Measurements from ENCODE around the gene MED27.

Gene MED27

DNA sequence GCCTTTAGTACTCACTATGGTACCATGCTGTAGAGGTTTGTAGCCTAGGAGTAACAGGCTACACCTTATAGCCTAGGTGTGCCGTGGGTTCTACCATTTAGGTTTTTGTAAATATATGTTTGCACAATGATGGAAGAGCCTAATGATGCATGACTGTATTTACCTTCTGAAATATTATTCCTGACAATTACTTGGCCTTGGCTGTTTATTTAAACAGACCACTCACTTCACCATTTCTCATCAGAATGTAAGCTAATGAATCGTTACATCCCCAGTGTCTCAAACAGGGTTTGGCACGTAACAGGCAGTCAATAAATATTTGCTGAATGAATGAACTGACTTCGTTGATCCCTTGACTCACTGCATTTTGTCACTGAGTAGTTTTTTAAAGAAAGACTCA, 93.1 kb downstream of the MED27 start:
- H3K4me3 ChIP-seq (ENCODE audit: low read depth, low read length) = no peak overlapping the region
- TF ChIP-seq CTCF (IDR thresholded peaks at IDR 0.05; ENCODE audit: low read depth, low read length, missing control alignments) = no peak
- no peak for DNase-seq (ENCODE audit: low read depth)
- in situ Hi-C loops (cut with HindIII; ENCODE audit: low sequenced_read_pairs) = no loop called here

GRCh38 chr9:131986089-131986488, 93.6 kb downstream of the MED27 start:
- DNase-seq (ENCODE audit: low read depth) = no peak
- no peak overlapping the region for H3K4me3 ChIP-seq (ENCODE audit: low read depth, low read length)
- TF ChIP-seq CTCF (IDR thresholded peaks at IDR 0.05; ENCODE audit: low read depth, low read length, missing control alignments) = no peak
- in situ Hi-C loops (cut with HindIII; ENCODE audit: low sequenced_read_pairs) = no loop called here

DNA sequence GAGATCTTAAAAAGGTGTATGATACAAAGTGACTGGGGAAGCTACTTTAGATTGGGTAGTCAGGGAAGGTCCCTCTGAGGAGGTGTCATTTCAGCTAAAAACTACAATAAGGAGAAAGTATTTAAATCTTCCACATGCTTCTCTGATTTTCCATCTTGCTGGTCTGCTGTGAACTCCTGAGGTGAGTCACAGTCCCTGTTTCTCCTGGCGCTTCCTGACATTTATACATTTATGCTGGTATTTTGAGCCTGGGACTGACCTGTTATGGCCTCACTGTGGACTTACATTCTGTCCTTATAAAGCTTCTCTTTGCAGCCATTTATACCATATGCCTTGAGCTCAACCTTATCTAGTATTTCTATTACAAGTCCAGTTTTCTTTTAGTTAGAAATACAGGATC, 95.1 kb downstream of the MED27 start:
- no peak for TF ChIP-seq CTCF (IDR thresholded peaks at IDR 0.05; ENCODE audit: low read depth, low read length, missing control alignments)
- DNase-seq (ENCODE audit: low read depth) = no peak
- in situ Hi-C loops (cut with HindIII; ENCODE audit: low sequenced_read_pairs) = no loop called here
- H3K4me3 ChIP-seq (ENCODE audit: low read depth, low read length) = no peak overlapping the region

- TF ChIP-seq CTCF (IDR thresholded peaks at IDR 0.05; ENCODE audit: low read depth, low read length, missing control alignments) = no peak
- no peak for DNase-seq (ENCODE audit: low read depth)
- in situ Hi-C loops (cut with HindIII; ENCODE audit: low sequenced_read_pairs) = no loop called here
- H3K4me3 ChIP-seq (ENCODE audit: low read depth, low read length) = no peak overlapping the region
These were observed 96.9 kb downstream of the MED27 start for GRCh38 chr9:131982671-131983239.

GRCh38 chr9:131982102-131982501, 97.6 kb downstream of the MED27 start:
- DNase-seq (ENCODE audit: low read depth) = no peak
- in situ Hi-C loops (cut with HindIII; ENCODE audit: low sequenced_read_pairs) = no loop called here

DNA sequence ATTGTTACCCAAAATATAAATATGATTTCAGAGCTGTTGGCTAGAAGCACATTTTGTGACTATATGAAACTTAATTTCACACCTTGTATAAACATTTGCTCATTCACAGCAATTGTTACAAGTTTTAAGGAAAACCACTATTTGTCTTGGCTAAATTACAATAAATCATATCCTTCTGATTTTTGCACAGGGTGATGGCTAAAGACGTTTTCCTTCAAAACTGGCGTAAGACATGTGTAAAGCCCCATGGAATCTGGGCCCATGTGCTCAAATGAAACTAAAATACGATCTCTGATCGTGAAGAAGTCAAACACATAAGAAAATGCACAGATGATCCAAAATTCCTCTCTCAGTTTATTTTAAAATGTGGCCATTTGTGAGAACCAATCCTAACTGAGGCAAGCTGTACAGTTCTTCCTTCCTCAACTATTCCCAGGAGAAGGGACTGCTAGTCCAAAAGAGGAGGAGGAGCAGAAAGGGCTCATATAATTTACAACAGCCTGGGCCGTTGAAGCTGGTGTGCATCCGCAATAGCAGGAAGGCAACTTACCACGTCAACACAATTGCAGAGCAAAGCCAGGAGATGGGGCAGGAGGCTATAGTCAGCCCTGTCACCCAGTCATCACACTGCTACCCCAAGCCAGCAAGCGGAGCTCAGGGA, 98.4 kb downstream of the MED27 start:
- TF ChIP-seq CTCF (IDR thresholded peaks at IDR 0.05; ENCODE audit: low read depth, low read length, missing control alignments) = no peak
- in situ Hi-C loops (cut with HindIII; ENCODE audit: low sequenced_read_pairs) = no loop called here
- DNase-seq (ENCODE audit: low read depth) = no peak
- no peak overlapping the region for H3K4me3 ChIP-seq (ENCODE audit: low read depth, low read length)

More at GRCh38 chr9:131982102-131982501, 97.6 kb downstream of the MED27 start:
- H3K4me3 ChIP-seq (ENCODE audit: low read depth, low read length) = no peak overlapping the region
- TF ChIP-seq CTCF (IDR thresholded peaks at IDR 0.05; ENCODE audit: low read depth, low read length, missing control alignments) = no peak
